Measurements from ENCODE around the gene PPP1R12B.

Gene PPP1R12B

GRCh38 chr1:202348509-202349205, at the start of gene PPP1R12B:
TSS of gene PPP1R12B (plus strand) at chr1:202348699. CDS start at chr1:202348852, 153 bp downstream.
- DNase-seq (ENCODE audit: low spot score) = peak; percentile 86

- DNase-seq (ENCODE audit: low spot score) = no peak
Observed at GRCh38 chr1:202302166-202302565, 46.3 kb upstream of the PPP1R12B start.

- no peak for DNase-seq (ENCODE audit: low spot score)
Observed at GRCh38 chr1:202304375-202304774, 44.1 kb upstream of the PPP1R12B start.

GRCh38 chr1:202305168-202305567, 43.3 kb upstream of the PPP1R12B start:
- DNase-seq (ENCODE audit: low spot score) = no peak

DNA sequence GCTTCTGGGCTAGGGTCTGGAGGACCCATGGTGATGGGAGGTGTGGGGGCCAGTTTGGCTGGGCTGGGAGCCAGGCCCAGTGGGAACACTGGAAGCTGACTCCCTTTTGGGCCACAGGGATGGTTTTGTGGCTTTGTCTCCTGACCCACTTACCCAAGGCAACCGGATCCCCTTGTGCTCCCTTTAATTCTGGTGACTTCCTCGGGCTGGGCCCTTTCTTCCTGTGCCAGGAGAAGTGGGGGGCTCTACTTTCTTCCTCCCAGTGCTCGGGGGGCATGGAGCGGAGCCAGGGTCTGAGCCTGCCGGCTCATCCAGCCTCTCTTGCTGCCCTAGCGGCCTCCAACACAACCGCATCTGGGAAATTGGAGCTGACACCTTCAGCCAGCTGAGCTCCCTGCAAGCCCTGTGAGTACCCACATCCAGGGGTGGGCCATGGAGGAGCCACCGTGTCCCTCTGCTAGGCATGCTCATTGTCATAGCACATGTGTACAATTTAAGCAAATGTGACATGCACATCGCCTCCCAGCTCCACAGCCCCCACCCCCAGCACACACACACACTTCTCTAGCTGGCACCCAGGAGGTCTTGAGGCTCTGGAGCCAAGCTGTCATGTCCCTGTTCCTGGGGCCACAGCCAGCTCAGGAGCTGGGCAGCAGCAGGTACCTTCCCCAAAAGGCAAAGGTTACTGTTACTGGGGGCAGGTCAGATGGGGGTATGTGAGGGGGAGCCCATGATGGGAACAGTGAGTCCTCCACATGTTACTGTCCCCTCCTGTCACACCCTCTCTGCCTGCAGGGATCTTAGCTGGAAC, 41.8 kb upstream of the PPP1R12B start:
- DNase-seq (ENCODE audit: low spot score) = no peak

- no peak for DNase-seq (ENCODE audit: low spot score)
Observed at GRCh38 chr1:202310071-202310725, 38.3 kb upstream of the PPP1R12B start.

GRCh38 chr1:202310746-202311145, 37.8 kb upstream of the PPP1R12B start:
- DNase-seq (ENCODE audit: low spot score) = no peak

DNA sequence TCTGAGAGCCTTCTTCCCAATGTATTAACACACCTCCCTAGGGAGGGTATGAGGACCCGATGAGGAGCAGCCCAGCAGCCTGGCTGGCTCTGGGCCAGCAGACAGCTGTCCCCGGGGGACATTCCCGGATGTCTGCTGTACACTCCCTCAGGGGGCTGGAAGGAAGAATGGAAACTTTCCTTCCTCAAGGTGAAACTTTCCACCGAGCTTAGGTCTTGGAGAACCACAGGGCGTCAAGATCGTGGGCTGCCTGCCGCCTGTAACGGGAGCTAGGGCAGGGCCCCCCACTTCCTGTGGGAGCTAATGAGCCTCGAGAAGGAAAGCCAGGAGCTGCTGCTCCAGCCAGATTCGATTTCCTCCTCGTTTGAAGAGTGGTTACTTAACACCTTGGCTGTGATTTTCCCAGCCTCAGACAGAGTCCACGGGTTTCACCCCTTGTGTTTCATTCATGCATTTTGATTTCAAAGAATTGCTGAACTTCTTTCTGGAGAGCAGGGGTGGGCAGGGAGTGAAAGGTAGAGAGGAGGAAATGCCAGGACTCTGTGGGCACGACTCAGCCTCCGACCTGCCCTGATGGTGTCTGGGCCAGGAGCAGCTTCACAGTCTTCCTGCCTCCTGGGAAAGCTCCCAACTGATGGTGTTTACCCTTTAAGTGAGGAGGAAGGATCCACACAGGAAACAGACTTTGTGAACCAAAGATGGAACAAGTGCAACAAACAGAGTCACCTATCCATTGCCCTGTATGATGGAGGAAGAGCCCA, 36.4 kb upstream of the PPP1R12B start:
- DNase-seq (ENCODE audit: low spot score) = peak; percentile 32

- DNase-seq (ENCODE audit: low spot score) = peak; percentile 82
Observed at GRCh38 chr1:202315576-202316168, 32.8 kb upstream of the PPP1R12B start.

- no peak for DNase-seq (ENCODE audit: low spot score)
Observed at GRCh38 chr1:202316186-202316585, 32.3 kb upstream of the PPP1R12B start.

GRCh38 chr1:202317941-202318925, 30.3 kb upstream of the PPP1R12B start:
- no peak for DNase-seq (ENCODE audit: low spot score)

DNA sequence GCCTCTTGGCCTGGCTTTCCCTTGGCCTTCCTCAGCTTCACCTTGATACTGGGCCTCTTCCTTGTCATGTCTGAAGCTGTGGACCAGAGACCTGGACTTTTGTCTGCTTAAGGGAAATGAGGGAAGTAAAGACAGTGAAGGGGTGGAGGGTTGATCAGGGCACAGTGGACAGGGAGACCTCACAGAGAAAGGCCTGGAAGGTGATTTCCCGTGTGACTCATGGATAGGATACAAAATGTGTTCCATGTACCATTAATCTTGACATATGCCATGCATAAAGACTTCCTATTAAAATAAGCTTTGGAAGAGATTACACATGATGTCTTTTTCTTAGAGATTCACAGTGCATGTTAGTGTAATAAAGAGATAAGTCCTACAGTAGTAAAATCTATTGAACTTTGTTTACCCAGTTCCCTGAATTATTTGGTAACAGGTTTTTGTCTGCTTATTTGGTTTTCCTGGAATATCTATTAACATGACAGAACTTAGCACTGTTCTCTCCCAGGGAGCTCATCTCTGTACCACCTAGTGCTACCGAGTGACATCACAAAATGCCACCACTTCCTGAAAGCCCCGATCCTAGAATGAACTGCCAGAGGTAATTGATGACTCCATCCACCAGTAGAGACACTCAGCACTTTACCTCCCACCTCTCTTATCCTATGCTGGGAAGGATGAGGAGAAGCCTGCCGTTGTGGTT, 29.0 kb upstream of the PPP1R12B start:
- no peak for DNase-seq (ENCODE audit: low spot score)

DNA sequence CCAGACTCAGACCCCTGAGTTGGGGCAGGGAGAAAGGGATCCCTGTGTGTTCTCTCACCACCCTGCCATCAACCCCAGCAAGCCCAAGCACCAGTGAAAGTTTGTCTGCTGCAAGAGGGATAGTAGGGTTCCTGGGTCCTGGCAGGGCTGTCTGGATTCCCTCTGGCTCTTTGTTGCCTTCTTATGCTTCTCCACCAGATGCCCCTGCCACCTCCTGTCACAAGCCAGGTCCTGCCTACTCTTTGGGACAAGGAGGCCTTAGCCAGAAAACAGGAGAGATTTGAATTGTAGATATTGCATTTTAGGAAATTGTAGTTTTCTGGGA, 28.5 kb upstream of the PPP1R12B start:
- DNase-seq (ENCODE audit: low spot score) = no peak

GRCh38 chr1:202323731-202324130, 24.8 kb upstream of the PPP1R12B start:
- no peak for DNase-seq (ENCODE audit: low spot score)

GRCh38 chr1:202324646-202325045, 23.9 kb upstream of the PPP1R12B start:
- DNase-seq (ENCODE audit: low spot score) = no peak

DNA sequence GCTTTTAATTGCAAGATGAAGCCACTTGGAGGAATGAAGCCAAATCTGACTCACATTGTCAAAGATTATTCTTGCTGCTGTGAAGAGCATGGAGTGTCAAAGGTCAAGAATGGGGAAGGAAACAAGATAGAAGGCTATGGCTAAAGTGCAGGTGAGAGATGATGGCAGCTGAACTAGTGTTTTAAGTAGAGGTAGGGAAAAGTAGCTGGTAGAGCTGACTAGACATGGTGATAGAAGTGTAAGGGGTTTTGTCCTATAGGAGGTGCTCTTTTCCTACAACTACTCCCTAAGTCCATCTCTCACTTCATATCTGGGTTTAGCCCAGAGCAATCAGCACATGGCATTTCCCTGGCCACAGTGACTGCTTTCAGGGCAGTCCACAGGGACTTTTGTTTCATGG, 18.6 kb upstream of the PPP1R12B start:
- no peak for DNase-seq (ENCODE audit: low spot score)

GRCh38 chr1:202333861-202334260, 14.6 kb upstream of the PPP1R12B start:
- DNase-seq (ENCODE audit: low spot score) = no peak

- peak; percentile 32 for DNase-seq (ENCODE audit: low spot score)
Observed at GRCh38 chr1:202343652-202344349, 4.7 kb upstream of the PPP1R12B start.

DNA sequence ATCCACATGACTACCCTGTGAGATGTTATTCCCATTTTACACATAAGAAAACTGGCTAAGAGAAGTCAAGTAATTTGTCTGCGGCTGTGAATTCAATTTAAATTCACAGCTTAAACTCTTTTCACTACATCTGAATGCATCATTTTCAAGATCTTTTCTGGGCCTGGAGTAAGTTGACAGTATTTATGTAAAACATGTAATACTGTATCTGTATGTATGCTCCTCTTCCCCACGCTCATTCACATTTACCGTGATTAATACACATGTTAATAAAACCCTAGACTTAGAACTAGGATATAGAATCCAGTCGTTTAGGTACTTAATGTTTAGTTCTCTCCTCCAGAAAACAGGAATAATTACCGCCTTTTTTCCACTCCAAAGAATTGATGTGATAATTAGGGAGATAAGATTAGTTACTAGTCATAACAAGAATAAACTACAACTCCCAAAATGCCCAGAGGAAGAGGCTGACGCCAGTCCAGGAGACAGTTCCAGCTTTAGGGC, 442 bp upstream of the PPP1R12B start:
- no peak for DNase-seq (ENCODE audit: low spot score)

Data from hepatic stellate cell (primary cell).